WTC11 (cell line): Measurements from ENCODE around the gene TMEM181. TPM values are rescaled to one million over a fixed set of nuclear protein-coding genes. Genes with fewer than 3 reads are reported as not detected.
A peak's percentile ranks its signal among the peaks of the same experiment; 100 is the strongest.

Experiments used
- ATAC-seq: fragments of 200-7000 bp; cut with Tn5 transposase; 2 replicates; pipeline ENCODE4 v1.10.0; 2021; ENCODE audit warnings: mild to moderate bottlenecking, moderate library complexity
- CTCF ChIA-PET: fragments of 300-600 bp; sonication (Branson Sonifier 250); formaldehyde crosslinking; loops from one replicate; lab custom pipeline; 2021; ENCODE audit warnings: antibody characterized with exemption; lab: Charles Lee
- POLR2A ChIA-PET: fragments of 350-600 bp; sonication (Branson Sonifier 250); formaldehyde crosslinking; loops from one replicate; lab custom pipeline; 2021; ENCODE audit warnings: antibody characterized with exemption; lab: Charles Lee
- DNase-seq: peaks from one replicate; pipeline ENCODE4 v3.0.0; 2021; ENCODE audit warnings: low spot score
- H3K27ac Mint-ChIP-seq: 2 replicates; pipeline ENCODE4 v1.8.0; 2021; ENCODE audit warnings: mixed read lengths
- H3K27me3 Mint-ChIP-seq: 2 replicates; pipeline ENCODE4 v1.8.0; 2021; ENCODE audit warnings: low read depth, mild to moderate bottlenecking, moderate library complexity, mixed read lengths
- H3K36me3 Mint-ChIP-seq: 2 replicates; pipeline ENCODE4 v1.8.0; 2021; ENCODE audit warnings: mixed read lengths
- H3K4me1 Mint-ChIP-seq: 2 replicates; pipeline ENCODE4 v1.8.0; 2022; ENCODE audit warnings: mixed read lengths
- H3K4me3 Mint-ChIP-seq: 2 replicates; pipeline ENCODE4 v1.8.0; 2021; ENCODE audit warnings: mild to moderate bottlenecking, moderate library complexity, mixed read lengths
- H3K9me3 Mint-ChIP-seq: 2 replicates; pipeline ENCODE4 v1.8.0; 2021; ENCODE audit warnings: mixed read lengths
- CBFB ChIP-seq: sonication (generic); formaldehyde crosslinking; IDR thresholded peaks from 2 replicates; pipeline ENCODE4 v1.8.1; 2022; ENCODE audit warnings: mild to moderate bottlenecking, low read depth, missing genetic modification reagents
- CREB1 ChIP-seq: sonication (generic); formaldehyde crosslinking; IDR thresholded peaks from 2 replicates; pipeline ENCODE4 v1.8.0; 2023; ENCODE audit warnings: mild to moderate bottlenecking, missing genetic modification reagents
- ESRRA ChIP-seq: sonication (generic); formaldehyde crosslinking; IDR thresholded peaks from 2 replicates; pipeline ENCODE4 v1.8.1; 2022; ENCODE audit warnings: mild to moderate bottlenecking, missing genetic modification reagents, borderline replicate concordance
- FOXJ3 ChIP-seq: sonication (generic); formaldehyde crosslinking; IDR thresholded peaks from 2 replicates; pipeline ENCODE4 v1.9.0; 2021; ENCODE audit warnings: missing genetic modification reagents, mild to moderate bottlenecking, borderline replicate concordance
- GABPB1 ChIP-seq: sonication (generic); formaldehyde crosslinking; IDR thresholded peaks from 2 replicates; pipeline ENCODE4 v1.8.1; 2023; ENCODE audit warnings: mild to moderate bottlenecking, missing genetic modification reagents
- IRF2 ChIP-seq: sonication (generic); formaldehyde crosslinking; IDR thresholded peaks from 2 replicates; pipeline ENCODE4 v1.8.0; 2022; ENCODE audit warnings: low read depth, missing genetic modification reagents, borderline replicate concordance
- MXD4 ChIP-seq: fragments of 250-450 bp; sonication (Bioruptor Pico); IDR thresholded peaks from 2 replicates; pipeline ENCODE4 v1.8.0; 2021; ENCODE audit warnings: mild to moderate bottlenecking, moderate library complexity, borderline replicate concordance
- MYBL2 ChIP-seq: sonication (generic); formaldehyde crosslinking; IDR thresholded peaks from 2 replicates; pipeline ENCODE4 v1.8.1; 2023; ENCODE audit warnings: mild to moderate bottlenecking, moderate library complexity, missing genetic modification reagents
- NFATC4 ChIP-seq: fragments of 250-450 bp; sonication (Bioruptor Pico); IDR thresholded peaks from 2 replicates; pipeline ENCODE4 v1.9.0; 2021; ENCODE audit warnings: mild to moderate bottlenecking
- PRRX2 ChIP-seq: fragments of 250-450 bp; sonication (Bioruptor Pico); IDR thresholded peaks from 2 replicates; pipeline ENCODE4 v1.8.0; 2021; ENCODE audit warnings: mild to moderate bottlenecking
- ZMAT4 ChIP-seq: fragments of 250-450 bp; sonication (Bioruptor Pico); IDR thresholded peaks from 2 replicates; pipeline ENCODE4 v1.9.0; 2021; ENCODE audit warnings: mild to moderate bottlenecking
- ZNF138 ChIP-seq: sonication (generic); formaldehyde crosslinking; conservative IDR thresholded peaks from 2 replicates; pipeline ENCODE4 v1.8.1; 2022; ENCODE audit warnings: mild to moderate bottlenecking, moderate library complexity, missing genetic modification reagents
- ZNF219 ChIP-seq: sonication (generic); formaldehyde crosslinking; IDR thresholded peaks from 2 replicates; pipeline ENCODE4 v1.8.0; 2023; ENCODE audit warnings: missing genetic modification reagents, mild to moderate bottlenecking, borderline replicate concordance
- ZNF232 ChIP-seq: sonication (generic); formaldehyde crosslinking; IDR thresholded peaks from 2 replicates; pipeline ENCODE4 v1.8.0; 2022; ENCODE audit warnings: mild to moderate bottlenecking, missing genetic modification reagents
- ZNF396 ChIP-seq: fragments of 250-450 bp; sonication (Bioruptor Pico); IDR thresholded peaks from 2 replicates; pipeline ENCODE4 v1.8.0; 2021; ENCODE audit warnings: mild to moderate bottlenecking, moderate library complexity, borderline replicate concordance
- total RNA-seq: library from RNA; stranded (reverse); gene quantifications from 3 replicates; pipeline ENCODE4 v1.2.3, GENCODE V29; 2021
- TF ChIP-seq, protein P1 (sequence below): fragments of 250-450 bp; sonication (Bioruptor Pico); conservative IDR thresholded peaks from 2 replicates; pipeline ENCODE4 v1.9.0; 2021; ENCODE audit warnings: mild to moderate bottlenecking
- TF ChIP-seq, protein P2 (sequence below): sonication (generic); formaldehyde crosslinking; IDR thresholded peaks from 2 replicates; pipeline ENCODE4 v1.8.0; 2023; ENCODE audit warnings: missing genetic modification reagents
- TF ChIP-seq, protein P3 (sequence below): fragments of 250-450 bp; sonication (Bioruptor Pico); IDR thresholded peaks from 2 replicates; pipeline ENCODE4 v1.9.0; 2021; ENCODE audit warnings: moderate library complexity, mild to moderate bottlenecking, inconsistent platforms, borderline replicate concordance
- TF ChIP-seq, protein P4 (sequence below): fragments of 250-450 bp; sonication (Bioruptor Pico); IDR thresholded peaks from 2 replicates; pipeline ENCODE4 v1.9.0; 2021; ENCODE audit warnings: mild to moderate bottlenecking
- TF ChIP-seq, protein P5 (sequence below): sonication (generic); formaldehyde crosslinking; IDR thresholded peaks from 2 replicates; pipeline ENCODE4 v1.8.1; 2022; ENCODE audit warnings: low read depth, mild to moderate bottlenecking, moderate library complexity, missing genetic modification reagents, borderline replicate concordance

Gene TMEM181
- total RNA-seq, 1 experiment from 2014 or later: 18.8 TPM

DNA sequence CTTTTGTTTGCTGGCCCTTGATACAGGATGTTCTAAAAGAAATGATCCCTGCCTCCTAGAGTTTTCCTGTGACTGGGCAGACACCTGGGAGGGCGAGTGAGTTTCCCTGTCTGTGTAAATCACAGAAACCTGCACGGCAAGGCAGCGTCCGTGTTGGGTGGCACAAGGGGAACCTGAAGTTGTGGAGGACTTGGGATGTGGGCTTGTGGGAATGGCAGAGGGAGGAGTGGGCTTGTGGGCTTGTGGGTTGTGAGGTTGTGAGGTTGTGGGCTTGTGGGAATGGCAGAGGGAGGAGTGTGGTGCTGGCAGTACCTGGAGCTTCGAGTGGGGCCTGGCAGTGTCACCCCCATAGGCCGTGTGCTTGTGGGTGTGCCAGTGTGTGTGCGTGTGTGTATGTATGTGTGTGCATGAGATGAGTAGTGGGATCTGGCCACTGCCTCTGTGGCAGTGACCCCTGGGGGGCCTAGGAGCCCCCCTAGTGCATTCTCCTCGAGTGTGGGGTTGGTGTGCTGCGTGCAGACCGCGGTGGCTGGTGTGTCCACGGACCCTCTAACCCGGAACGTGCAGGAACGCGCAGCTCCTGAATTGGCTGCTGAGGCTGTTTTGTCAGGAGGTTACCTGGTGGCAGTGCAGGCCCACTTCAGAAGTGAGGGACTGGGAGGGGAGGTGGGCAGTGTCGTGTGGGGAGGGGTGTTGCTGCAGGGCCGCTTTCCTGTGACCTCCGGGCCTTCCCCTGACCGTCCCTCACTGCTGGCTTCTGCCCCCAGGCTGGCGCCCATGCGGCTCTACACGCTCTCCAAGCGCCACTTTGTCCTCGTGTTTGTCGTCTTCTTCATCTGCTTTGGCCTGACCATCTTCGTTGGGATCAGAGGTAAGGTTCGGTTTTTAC, 13.0 kb downstream of the TMEM181 start (continued):
- TF ChIP-seq ESRRA (CRISPR knock-in tag): no peak
- TF ChIP-seq, protein P1, sequence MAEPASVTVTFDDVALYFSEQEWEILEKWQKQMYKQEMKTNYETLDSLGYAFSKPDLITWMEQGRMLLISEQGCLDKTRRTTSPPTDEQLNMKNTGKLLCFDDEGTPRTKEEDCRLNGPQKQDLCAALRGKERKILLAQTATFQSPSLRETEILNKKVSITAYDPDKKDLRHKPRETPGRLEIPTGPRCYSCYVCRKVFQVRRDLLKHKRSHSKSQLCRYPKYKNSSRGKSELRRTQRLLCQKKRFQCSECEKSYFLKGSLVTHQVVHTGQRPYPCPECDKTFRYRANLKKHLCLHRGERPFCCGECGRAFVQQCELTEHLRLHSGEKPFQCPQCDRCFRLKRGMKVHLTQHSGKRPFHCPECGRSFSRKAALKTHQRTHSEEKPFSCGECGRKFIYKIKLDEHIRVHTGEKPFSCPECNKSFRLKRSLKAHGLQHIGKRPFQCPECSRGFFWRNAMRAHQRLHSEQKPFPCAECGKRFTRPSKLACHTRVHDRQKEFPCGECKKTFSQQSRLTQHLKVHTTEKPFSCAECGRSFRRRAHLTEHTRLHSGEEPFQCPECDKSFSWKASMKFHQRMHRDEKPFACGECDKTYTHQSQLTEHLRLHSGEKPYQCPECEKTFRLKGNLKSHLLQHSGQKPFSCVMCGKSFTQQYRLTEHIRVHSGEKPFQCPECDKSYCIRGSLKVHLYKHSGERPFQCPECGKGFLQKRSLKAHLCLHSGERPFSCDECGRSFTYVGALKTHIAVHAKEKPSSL (CRISPR knock-in tag): no peak
- TF ChIP-seq FOXJ3: no peak
- no peak for TF ChIP-seq CREB1
- no peak for TF ChIP-seq NFATC4 (CRISPR knock-in tag)
- TF ChIP-seq, all 79 proteins: peak for 0

DNA sequence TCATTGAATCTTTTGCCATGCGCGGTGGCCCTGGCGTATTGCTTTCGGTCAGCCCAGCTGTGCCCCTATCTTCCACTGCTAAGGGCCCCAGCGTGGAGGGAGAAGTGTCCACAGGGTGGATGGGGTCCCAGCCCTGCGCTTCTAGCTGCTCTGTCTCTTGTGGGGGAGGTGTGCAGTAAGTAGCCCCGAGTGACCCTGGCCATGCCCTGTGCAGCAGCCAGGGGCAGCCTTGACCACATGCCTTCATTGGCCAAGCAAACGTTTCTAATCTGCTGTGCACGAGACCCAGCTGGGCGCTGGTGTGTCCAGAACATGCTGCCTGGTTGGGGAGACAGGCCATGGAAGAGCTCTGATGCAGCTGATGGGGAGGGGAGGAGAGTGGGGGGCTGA, 13.6 kb downstream of the TMEM181 start:
- H3K4me1 Mint-ChIP-seq: peaks cover 21% of the 10 kb centered on the region
- H3K27ac Mint-ChIP-seq: peak overlapping the region; percentile 96
- H3K4me3 Mint-ChIP-seq: no peak overlapping the region

More for the DNA sequence above, 13.6 kb downstream of the TMEM181 start:
- ChIA-PET POLR2A (no interaction called here), CTCF (interaction anchor here (0.7 kb wide), 1 partner anchor 55 kb away, joined by 3 read pairs; no protein-coding TSS in a partner anchor)
- Mint-ChIP-seq H3K36me3 (peaks cover 22% of the 10 kb centered on the region), H3K9me3 (no peaks in the 10 kb centered on the region), H3K27me3 (no peaks in the 10 kb centered on the region)
- ATAC-seq: no peak
- TF ChIP-seq ZNF396 (CRISPR knock-in tag) (no peak), ZNF138 (CRISPR knock-in tag) (no peak), ZNF232 (CRISPR knock-in tag) (no peak), ZNF219 (CRISPR knock-in tag) (no peak), GABPB1 (no peak), MYBL2 (no peak), IRF2 (CRISPR knock-in tag) (no peak), MXD4 (CRISPR knock-in tag) (no peak), CBFB (no peak), PRRX2 (no peak), ZMAT4 (CRISPR knock-in tag) (no peak)
- TF ChIP-seq, protein P2, sequence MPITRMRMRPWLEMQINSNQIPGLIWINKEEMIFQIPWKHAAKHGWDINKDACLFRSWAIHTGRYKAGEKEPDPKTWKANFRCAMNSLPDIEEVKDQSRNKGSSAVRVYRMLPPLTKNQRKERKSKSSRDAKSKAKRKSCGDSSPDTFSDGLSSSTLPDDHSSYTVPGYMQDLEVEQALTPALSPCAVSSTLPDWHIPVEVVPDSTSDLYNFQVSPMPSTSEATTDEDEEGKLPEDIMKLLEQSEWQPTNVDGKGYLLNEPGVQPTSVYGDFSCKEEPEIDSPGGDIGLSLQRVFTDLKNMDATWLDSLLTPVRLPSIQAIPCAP: no peak
- TF ChIP-seq, protein P3, sequence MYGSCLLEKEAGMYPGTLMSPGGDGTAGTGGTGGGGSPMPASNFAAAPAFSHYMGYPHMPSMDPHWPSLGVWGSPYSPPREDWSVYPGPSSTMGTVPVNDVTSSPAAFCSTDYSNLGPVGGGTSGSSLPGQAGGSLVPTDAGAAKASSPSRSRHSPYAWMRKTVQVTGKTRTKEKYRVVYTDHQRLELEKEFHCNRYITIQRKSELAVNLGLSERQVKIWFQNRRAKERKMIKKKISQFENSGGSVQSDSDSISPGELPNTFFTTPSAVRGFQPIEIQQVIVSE (CRISPR knock-in tag): no peak
- TF ChIP-seq, protein P4, sequence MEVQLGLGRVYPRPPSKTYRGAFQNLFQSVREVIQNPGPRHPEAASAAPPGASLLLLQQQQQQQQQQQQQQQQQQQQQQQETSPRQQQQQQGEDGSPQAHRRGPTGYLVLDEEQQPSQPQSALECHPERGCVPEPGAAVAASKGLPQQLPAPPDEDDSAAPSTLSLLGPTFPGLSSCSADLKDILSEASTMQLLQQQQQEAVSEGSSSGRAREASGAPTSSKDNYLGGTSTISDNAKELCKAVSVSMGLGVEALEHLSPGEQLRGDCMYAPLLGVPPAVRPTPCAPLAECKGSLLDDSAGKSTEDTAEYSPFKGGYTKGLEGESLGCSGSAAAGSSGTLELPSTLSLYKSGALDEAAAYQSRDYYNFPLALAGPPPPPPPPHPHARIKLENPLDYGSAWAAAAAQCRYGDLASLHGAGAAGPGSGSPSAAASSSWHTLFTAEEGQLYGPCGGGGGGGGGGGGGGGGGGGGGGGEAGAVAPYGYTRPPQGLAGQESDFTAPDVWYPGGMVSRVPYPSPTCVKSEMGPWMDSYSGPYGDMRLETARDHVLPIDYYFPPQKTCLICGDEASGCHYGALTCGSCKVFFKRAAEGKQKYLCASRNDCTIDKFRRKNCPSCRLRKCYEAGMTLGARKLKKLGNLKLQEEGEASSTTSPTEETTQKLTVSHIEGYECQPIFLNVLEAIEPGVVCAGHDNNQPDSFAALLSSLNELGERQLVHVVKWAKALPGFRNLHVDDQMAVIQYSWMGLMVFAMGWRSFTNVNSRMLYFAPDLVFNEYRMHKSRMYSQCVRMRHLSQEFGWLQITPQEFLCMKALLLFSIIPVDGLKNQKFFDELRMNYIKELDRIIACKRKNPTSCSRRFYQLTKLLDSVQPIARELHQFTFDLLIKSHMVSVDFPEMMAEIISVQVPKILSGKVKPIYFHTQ: no peak
- TF ChIP-seq, protein P5, sequence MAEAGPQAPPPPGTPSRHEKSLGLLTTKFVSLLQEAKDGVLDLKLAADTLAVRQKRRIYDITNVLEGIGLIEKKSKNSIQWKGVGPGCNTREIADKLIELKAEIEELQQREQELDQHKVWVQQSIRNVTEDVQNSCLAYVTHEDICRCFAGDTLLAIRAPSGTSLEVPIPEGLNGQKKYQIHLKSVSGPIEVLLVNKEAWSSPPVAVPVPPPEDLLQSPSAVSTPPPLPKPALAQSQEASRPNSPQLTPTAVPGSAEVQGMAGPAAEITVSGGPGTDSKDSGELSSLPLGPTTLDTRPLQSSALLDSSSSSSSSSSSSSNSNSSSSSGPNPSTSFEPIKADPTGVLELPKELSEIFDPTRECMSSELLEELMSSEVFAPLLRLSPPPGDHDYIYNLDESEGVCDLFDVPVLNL: no peak
- TF ChIP-seq, protein P1 (CRISPR knock-in tag): no peak
- no peak for DNase-seq
